ENCODE measurements around the gene ATAD5.

Gene ATAD5

DNA sequence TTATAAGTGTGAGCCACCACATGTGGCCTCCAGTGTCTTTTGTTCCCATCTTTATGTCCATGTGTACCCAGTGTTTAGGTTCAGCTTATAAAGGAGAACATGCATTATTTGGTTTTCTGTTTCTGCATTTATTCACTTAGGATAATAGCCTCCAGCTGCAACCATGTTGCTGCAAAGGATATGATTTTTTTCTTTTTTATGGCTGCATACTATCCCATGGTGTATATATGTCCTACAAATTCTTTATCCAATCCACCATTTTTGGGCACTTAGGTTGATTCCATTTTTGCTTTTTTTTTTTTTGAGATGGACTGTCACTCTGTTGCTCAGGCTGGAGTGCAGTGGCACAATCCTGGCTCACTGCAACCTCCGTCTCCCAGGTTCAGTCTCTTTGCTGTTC lies 32.9 kb downstream of the ATAD5 start:
- H3K4me3 ChIP-seq (ENCODE audit: low read depth, low read length) = no peak overlapping the region
- DNase-seq (ENCODE audit: low read depth) = no peak
- in situ Hi-C loops (cut with HindIII; ENCODE audit: low sequenced_read_pairs) = no loop called here
- TF ChIP-seq, protein P1, sequence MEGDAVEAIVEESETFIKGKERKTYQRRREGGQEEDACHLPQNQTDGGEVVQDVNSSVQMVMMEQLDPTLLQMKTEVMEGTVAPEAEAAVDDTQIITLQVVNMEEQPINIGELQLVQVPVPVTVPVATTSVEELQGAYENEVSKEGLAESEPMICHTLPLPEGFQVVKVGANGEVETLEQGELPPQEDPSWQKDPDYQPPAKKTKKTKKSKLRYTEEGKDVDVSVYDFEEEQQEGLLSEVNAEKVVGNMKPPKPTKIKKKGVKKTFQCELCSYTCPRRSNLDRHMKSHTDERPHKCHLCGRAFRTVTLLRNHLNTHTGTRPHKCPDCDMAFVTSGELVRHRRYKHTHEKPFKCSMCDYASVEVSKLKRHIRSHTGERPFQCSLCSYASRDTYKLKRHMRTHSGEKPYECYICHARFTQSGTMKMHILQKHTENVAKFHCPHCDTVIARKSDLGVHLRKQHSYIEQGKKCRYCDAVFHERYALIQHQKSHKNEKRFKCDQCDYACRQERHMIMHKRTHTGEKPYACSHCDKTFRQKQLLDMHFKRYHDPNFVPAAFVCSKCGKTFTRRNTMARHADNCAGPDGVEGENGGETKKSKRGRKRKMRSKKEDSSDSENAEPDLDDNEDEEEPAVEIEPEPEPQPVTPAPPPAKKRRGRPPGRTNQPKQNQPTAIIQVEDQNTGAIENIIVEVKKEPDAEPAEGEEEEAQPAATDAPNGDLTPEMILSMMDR (IDR thresholded peaks at IDR 0.05; ENCODE audit: low read depth, low read length, missing control alignments) = no peak

DNA sequence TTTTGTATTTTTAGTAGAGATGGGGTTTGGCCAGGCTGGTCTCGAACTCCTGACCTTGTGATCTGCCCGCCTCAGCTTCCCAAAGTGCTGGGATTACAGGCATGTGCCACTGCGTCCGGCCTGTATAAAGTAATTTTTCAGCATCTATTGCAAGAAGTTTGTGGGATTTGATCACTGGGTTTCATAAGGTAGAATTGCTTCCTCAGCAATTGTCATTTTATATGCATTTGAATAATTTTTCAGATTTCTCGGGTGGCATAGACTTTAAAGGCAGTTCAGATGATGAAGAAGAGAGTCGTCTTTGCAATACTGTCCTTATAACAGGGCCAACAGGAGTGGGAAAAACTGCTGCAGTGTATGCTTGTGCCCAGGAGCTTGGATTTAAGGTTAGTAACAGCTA lies 37.2 kb downstream of the ATAD5 start:
- no peak for DNase-seq (ENCODE audit: low read depth)
- no peak overlapping the region for H3K4me3 ChIP-seq (ENCODE audit: low read depth, low read length)
- TF ChIP-seq, protein P1 (IDR thresholded peaks at IDR 0.05; ENCODE audit: low read depth, low read length, missing control alignments) = no peak
- in situ Hi-C loops (cut with HindIII; ENCODE audit: low sequenced_read_pairs) = no loop called here

DNA sequence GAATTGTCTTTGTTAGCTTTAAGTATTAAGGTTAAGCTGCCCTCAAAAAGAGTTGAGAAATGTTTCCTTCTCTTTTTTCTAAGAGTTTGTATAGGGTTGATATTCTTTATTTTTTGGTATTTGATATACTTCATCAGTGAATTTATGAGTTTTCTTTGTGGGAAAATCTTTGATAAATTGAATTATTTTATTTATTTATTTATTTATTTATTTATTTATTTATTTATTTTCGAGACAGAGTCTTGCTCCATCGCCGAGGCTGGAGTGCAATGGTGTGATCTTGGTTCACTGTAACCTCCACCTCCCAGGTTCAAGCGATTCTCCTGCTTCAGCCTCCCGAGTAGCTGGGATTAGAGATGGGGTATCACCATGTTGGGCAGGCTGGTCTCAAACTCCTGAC lies 54.4 kb downstream of the ATAD5 start:
- no peak overlapping the region for H3K4me3 ChIP-seq (ENCODE audit: low read depth, low read length)
- TF ChIP-seq, protein P1 (IDR thresholded peaks at IDR 0.05; ENCODE audit: low read depth, low read length, missing control alignments) = no peak
- in situ Hi-C loops (cut with HindIII; ENCODE audit: low sequenced_read_pairs) = no loop called here
- DNase-seq (ENCODE audit: low read depth) = no peak

DNA sequence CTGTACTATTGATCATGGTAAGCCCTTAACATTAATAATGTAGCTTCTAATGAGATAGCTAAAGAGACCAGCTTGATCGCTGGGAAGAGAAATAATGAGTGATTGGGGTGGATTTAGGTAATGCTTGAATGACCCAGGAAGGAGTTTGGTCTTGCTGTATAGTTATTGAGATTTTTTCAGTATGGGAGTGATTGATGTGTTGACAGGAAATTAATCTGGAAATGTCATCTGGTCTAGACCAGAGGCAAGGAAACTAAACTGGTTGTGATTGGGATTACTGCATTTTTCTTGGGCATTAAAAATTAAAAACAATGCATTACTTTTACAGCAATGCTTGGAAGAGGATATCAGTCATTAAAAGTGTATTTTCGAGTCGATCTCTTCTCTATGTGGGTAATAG lies 62.5 kb downstream of the ATAD5 start:
- DNase-seq (ENCODE audit: low read depth) = no peak
- in situ Hi-C loops (cut with HindIII; ENCODE audit: low sequenced_read_pairs) = no loop called here
- TF ChIP-seq, protein P1 (IDR thresholded peaks at IDR 0.05; ENCODE audit: low read depth, low read length, missing control alignments) = no peak

DNA sequence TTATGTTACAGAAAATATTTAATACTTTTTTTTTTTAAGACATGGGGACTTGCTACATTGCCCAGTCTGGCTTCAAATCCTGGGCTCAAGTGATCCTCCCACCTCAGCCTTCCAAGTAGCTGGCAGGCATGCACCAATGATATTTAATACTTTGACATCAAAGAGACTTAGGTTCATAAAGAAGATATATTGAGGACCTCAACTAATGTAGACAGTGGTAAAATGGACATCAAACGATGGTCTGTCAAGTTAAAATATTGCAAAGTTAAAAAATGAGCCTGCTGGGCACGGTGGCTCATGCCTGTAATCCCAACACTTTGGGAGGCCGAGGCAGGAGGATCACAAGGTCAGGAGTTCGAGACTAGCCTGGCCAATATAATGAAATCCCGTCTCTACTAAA lies 65.5 kb downstream of the ATAD5 start:
- in situ Hi-C loops (cut with HindIII; ENCODE audit: low sequenced_read_pairs) = no loop called here
- TF ChIP-seq, protein P1 (IDR thresholded peaks at IDR 0.05; ENCODE audit: low read depth, low read length, missing control alignments) = no peak
- DNase-seq (ENCODE audit: low read depth) = no peak
- no peak overlapping the region for H3K4me3 ChIP-seq (ENCODE audit: low read depth, low read length)

More for the DNA sequence above, 62.5 kb downstream of the ATAD5 start:
- no peak overlapping the region for H3K4me3 ChIP-seq (ENCODE audit: low read depth, low read length)

DNA sequence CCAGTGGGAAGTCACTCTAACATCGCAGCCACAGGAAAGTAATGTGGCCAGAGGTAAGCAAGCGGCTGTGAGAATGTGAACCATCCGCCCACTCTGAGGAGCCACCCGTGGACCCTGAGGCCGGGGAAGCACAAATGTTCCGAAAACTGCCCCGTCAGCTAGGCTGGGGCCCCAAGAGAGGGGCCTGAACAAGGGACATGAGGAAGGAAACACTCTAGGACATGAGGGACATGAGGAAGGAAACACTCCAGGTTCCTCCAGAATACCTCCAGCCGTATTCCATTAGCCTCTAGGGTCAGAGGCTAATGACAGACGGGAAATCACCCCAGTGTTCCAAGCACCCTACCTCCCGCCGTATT lies 74.0 kb downstream of the ATAD5 start:
- in situ Hi-C loops (cut with HindIII; ENCODE audit: low sequenced_read_pairs) = no loop called here
- TF ChIP-seq, protein P1 (IDR thresholded peaks at IDR 0.05; ENCODE audit: low read depth, low read length, missing control alignments) = no peak
- DNase-seq (ENCODE audit: low read depth) = no peak
- peak overlapping the region; percentile 92 for H3K4me3 ChIP-seq (ENCODE audit: low read depth, low read length)
